Fibroblast of mammary gland (primary cell): ENCODE measurements around the gene ANKRD11.
A peak's percentile ranks its signal among the peaks of the same experiment; 100 is the strongest.
"Not testable (repeated sequence)": the region's sequence is repeated elsewhere in the genome, so short reads cannot be mapped to it uniquely, and the experiment has no call there.

ENCODE experiments used
- DNase-seq: peaks from one replicate; pipeline ENCODE4 v3.0.0-alpha.2; 2010; ENCODE audit warnings: low read depth
- H3K4me3 ChIP-seq: 2 replicates; pipeline ENCODE4 v1.5.1; 2011; ENCODE audit warnings: low read depth, mild to moderate bottlenecking, low read length, moderate library complexity; ENCODE audit not compliant: control insufficient read depth
- TF ChIP-seq, protein P1 (sequence below): conservative IDR thresholded peaks from 2 replicates; pipeline ENCODE4 v1.5.1; 2011; ENCODE audit warnings: low read depth, low read length, inconsistent platforms; ENCODE audit not compliant: control insufficient read depth, insufficient read depth

Gene ANKRD11

DNA sequence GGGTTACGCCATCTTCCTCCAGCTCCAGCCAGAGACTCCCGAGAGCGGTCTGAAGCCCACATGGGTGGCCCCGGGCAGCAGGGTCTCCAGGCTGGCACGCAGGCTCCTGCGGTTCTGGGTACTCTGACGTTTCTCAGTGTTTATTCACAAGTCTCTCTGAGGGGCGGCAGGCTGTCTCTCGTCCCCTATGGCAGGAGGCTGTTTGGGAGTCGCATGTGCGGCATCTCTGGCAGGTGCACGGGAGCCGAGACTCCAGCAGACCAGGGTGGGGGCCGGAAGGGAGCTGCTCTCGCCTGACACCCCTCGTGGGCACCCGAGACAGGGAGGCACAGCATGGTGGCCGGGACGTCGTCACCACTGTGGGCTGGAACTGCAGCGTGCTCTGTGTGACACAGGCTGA is 224.7 kb downstream of the ANKRD11 start:
- DNase-seq = no peak
- H3K4me3 ChIP-seq = no peak overlapping the region
- TF ChIP-seq, protein P1, sequence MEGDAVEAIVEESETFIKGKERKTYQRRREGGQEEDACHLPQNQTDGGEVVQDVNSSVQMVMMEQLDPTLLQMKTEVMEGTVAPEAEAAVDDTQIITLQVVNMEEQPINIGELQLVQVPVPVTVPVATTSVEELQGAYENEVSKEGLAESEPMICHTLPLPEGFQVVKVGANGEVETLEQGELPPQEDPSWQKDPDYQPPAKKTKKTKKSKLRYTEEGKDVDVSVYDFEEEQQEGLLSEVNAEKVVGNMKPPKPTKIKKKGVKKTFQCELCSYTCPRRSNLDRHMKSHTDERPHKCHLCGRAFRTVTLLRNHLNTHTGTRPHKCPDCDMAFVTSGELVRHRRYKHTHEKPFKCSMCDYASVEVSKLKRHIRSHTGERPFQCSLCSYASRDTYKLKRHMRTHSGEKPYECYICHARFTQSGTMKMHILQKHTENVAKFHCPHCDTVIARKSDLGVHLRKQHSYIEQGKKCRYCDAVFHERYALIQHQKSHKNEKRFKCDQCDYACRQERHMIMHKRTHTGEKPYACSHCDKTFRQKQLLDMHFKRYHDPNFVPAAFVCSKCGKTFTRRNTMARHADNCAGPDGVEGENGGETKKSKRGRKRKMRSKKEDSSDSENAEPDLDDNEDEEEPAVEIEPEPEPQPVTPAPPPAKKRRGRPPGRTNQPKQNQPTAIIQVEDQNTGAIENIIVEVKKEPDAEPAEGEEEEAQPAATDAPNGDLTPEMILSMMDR = no peak

DNA sequence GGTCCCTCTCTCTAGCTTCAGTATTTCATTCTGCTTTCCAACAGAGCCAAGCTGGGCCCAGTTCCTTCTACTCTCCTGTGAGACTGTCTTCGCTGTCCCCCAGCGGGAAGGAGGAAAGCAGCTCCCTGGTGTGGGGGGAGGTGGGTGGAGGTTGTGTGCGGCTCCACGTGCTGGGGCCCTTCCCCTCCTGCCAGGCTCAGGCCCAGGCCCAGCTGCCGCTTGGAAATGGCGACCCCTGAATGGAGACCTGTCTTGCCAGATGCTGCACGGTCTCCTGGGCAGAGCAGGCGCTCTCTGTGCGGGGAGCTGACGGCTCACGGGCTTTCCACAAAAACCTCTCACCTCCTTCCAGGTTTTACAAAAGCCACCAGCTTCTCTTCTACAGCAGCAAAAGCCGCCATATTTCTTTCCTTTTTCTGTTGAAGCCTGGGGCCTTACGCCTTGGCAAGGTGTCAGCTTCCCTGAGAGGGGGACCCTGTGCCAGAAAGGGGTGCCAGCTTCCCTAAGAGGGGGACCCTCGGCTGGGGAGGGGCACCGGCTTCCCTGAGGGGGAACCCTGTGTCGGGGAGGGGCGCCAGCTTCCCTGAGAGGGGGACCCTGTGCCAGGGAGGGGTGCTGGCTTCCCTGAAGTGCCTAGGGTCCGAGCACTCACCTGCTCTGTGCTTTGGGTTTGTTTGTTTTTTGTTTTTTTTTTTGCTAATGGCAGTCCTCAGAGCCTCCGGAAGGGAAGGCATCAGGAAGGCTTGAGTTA is 225.4 kb downstream of the ANKRD11 start:
- TF ChIP-seq, protein P1 = no peak
- H3K4me3 ChIP-seq = no peak overlapping the region
- DNase-seq = no peak

DNA sequence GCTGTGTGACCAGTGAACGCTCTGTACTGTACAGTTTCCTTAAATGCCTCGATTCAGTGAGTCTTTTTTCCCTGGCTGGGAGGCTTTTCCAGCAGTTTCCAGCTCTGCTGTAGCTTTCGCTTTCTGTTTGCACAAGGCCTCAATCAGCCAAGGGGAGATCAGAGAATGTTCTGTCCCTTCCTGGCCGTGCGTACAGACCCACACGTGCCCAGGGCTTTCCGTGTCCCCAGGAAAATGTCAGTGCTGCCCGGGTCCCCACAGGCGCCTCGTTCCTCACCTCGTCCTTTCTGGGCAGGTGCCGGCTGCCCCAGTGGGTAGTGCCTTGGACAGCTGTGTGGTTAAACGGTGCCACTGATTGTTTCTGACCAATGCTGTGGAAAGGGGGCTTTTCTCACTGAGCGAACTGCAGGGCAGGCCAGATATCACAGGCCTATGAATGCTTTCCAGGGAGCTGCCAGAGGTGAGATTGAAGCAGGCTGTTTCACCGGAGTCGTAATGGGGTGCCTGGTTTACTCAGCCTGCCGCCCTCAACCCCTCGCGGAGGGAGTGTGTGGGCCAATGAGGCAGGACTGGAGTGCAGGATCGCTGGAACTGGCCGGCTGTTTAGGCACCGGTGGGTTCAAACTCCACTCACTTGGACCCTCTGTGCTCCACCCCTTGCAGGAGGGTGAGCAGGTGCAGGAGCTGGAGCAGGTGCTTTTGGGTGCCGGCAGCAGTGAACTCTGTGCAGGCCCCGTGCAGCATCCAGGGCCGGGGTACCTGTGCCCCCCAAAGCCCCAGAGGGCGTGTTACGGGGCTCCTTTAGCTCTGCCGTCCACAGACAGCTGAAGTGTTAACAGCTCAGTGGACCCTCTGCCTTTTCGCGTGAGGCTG is 228.4 kb downstream of the ANKRD11 start:
- no peak overlapping the region for H3K4me3 ChIP-seq
- TF ChIP-seq, protein P1 = no peak
- peak; percentile 31 for DNase-seq

DNA sequence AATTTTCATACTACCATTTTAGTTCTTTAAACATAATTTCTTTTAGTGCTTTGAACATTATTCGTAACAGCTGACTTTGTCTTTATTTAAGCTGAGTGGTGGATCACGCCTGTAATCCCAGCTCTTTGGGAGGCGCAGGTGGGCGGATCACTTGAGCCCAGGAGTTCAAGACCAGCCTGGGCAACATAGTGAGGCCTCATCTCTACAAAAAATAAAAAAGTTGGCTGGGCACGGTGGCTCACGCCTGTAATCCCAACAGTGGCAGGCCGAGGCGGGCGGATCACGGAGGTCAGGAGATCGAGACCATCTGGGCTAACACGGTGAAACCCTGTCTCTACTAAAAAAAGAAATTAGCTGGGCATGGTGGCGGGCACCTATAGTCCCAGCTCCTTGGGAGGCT is 230.5 kb downstream of the ANKRD11 start:
- H3K4me3 ChIP-seq, DNase-seq: not testable (repeated sequence)

DNA sequence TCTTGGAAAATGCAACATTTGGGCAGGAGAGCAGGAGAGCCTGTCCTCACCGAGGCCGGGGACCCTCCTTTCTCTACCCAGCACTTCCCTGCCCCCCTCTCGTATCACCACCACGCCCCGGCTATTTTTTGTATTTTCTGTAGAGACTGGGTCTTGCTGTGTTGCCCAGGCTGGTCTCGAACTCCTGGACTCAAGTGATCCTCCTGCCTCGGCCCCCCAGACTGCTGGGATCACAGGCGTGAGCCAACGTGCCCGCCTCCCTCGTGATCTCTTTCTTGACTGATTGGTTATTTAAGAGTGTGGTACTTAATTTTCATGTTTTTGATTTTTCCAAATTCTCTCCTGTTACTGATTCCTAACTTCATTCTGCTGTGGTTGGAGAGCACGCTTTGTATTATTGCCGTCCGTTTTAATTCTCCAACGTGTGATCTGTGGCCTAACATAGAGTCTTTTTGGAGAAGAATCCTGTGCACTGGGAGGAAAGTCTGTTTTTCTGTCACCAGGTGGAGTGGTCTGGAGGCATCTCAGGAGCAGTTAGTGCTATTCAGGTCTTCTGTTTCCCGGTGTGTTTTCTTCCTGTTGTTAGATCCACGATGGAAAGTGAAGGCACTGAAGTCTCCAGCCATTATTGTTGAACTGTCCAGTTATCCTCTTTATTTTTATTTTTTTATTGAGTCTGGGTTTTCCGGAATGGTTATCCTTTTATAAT is 232.4 kb downstream of the ANKRD11 start:
- peak overlapping the region; percentile 47 for H3K4me3 ChIP-seq
- TF ChIP-seq, protein P1 = peak; percentile 4
- DNase-seq = no peak

DNA sequence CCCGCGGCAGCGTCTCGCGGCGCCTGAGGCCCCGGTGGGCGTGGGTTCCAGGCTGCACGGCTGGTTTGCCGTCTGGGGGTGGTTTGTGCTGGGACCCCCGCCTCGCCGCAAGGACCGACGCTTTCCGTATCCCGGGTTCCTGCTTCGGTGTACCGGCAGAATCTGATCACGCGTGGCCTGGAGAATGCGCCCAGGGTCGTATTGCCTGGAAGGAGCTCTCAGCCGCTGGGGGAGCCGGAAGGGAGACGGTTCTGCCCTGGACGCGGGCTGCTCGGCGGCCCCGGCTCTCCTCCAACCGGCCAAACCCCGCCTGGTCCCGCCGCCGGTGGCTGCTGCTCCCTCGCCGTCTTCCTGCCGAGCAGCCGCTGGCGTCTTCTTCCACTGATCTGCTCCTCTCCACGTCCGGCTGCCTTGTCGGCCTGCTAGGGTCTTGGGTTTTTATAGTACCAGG is 233.1 kb downstream of the ANKRD11 start:
- no peak for DNase-seq
- TF ChIP-seq, protein P1 = no peak
- H3K4me3 ChIP-seq = peak overlapping the region; percentile 47

DNA sequence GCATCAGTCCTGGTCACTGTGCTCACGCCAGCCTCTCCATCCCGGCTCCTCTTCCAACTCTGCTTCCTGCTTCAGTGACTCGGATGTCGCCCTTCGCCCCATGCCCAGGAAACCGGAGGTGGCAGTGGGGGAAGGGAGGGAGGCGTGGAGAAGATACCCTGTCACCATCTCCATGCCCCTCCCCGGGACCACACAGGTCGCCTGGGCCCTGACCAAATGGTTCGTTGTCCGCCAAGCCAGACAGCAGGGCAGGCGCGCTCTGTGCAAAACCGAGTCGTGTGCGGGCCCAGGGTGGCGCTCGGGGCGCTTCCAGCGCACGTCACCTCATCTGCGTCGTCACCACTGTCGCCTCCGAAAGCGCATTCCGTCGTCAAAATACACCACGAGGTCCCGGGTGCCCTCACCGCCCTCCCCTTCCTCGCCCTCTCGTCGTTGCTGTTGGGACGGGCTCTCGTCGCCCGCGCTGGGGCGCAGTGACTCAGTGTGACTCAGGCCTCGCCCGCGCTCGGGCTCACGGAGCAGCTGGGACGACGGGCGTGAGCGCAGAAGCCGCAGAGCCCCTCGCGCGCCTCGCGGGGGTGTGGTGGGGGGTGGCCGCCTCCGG is 233.6 kb downstream of the ANKRD11 start:
- peak overlapping the region; percentile 47 for H3K4me3 ChIP-seq
- TF ChIP-seq, protein P1 = no peak
- DNase-seq = peak; percentile 65
